Measurements from ENCODE around the gene HACD2. TPM values are rescaled to one million over a fixed set of nuclear protein-coding genes. Genes with fewer than 3 reads are reported as not detected.

The HACD2 gene
- total and polyA plus RNA-seq, 12 donors, result 6.8 to 14.1 (median 10.6) TPM

- peaks cover 0 to 3% (median 0%) of the 10 kb centered on the region in 9 donors for H3K4me1 ChIP-seq
- H3K9me3 ChIP-seq, result no peaks in the 10 kb centered on the region
- H3K27me3 ChIP-seq, result no peaks in the 10 kb centered on the region
- ATAC-seq, result no peak
- intact Hi-C loops (cut with DNase I), result no loop called here
- H3K27ac ChIP-seq, result no peak overlapping the region
- WGBS, 2 donors, result 70 to 91% methylated on average over 2 of the region's 2 CpGs
- TF ChIP-seq CTCF (IDR thresholded peaks at IDR 0.05), result no peak
- H3K36me3 ChIP-seq, result peaks cover 0 to 26% (median 0%) of the 10 kb centered on the region in 9 donors
- H3K4me3 ChIP-seq, result no peak overlapping the region
- DNase-seq, result no peak
Measured at GRCh38 chr3:123561188-123561587, 23.7 kb downstream of the HACD2 start.

GRCh38 chr3:123559040-123559861 lies 25.6 kb downstream of the HACD2 start:
- no peaks in the 10 kb centered on the region for H3K27me3 ChIP-seq
- H3K4me3 ChIP-seq, result no peak overlapping the region
- DNase-seq, result no peak
- H3K4me1 ChIP-seq, result peaks cover 0 to 3% (median 0%) of the 10 kb centered on the region in 9 donors
- TF ChIP-seq CTCF (IDR thresholded peaks at IDR 0.05), result peak; percentile 75 to 93 (median 85)
- no peak overlapping the region for H3K27ac ChIP-seq
- intact Hi-C loops (cut with DNase I), result loop anchor here in 9 of 10 donors (2.0 to 10.0 kb wide), 5 partner anchors 64 to 617 kb away; partner anchors contain the start of gene ADCY5 (in 1 of the 9)
- H3K36me3 ChIP-seq, result peaks cover 0 to 18% (median 0%) of the 10 kb centered on the region in 9 donors
- peak in 2 of 8 donors; percentile 48 to 56 for ATAC-seq
- peaks cover 0 to 19% (median 8%) of the 10 kb centered on the region in 11 donors for H3K9me3 ChIP-seq
- WGBS, 2 donors, result 38 to 40% methylated on average over 12 of the region's 12 CpGs

GRCh38 chr3:123553536-123553935 lies 31.3 kb downstream of the HACD2 start:
- DNase-seq (no peak), ATAC-seq (no peak)
- TF ChIP-seq CTCF (IDR thresholded peaks at IDR 0.05), result no peak
- H3K4me3 ChIP-seq, result no peak overlapping the region
- H3K27ac ChIP-seq, result no peak overlapping the region
- H3K27me3 ChIP-seq, result no peaks in the 10 kb centered on the region
- intact Hi-C loops (cut with DNase I), result loop anchor here in 2 of 10 donors (10.0 kb wide), 2 partner anchors 59 to 109 kb away; partner anchors contain the start of gene ADCY5 (in 1 of the 2)
- peaks cover 0 to 37% (median 15%) of the 10 kb centered on the region in 11 donors for H3K9me3 ChIP-seq
- H3K4me1 ChIP-seq, result peaks cover 0 to 2% (median 0%) of the 10 kb centered on the region in 9 donors
- H3K36me3 ChIP-seq, result peaks cover 0 to 22% (median 0%) of the 10 kb centered on the region in 9 donors
- WGBS, 2 donors, result 85 to 90% methylated on average over 1 of the region's 1 CpG

GRCh38 chr3:123552768-123553167 lies 32.1 kb downstream of the HACD2 start:
- Histone ChIP-seq H3K27me3 (no peaks in the 10 kb centered on the region), H3K9me3 (peaks cover 0 to 37% (median 15%) of the 10 kb centered on the region in 11 donors), H3K27ac (no peak overlapping the region), H3K36me3 (peaks cover 0 to 22% (median 0%) of the 10 kb centered on the region in 9 donors), H3K4me1 (peaks cover 0 to 10% (median 5%) of the 10 kb centered on the region in 9 donors), H3K4me3 (no peak overlapping the region)
- ATAC-seq (no peak), DNase-seq (no peak)
- TF ChIP-seq CTCF (IDR thresholded peaks at IDR 0.05), result no peak
- intact Hi-C loops (cut with DNase I), result loop anchor here in 2 of 10 donors (10.0 kb wide), 2 partner anchors 58 to 108 kb away; partner anchors contain the start of gene ADCY5 (in 1 of the 2)
